SK-N-SH (cell line): Measurements from ENCODE around the gene TPP2.

ENCODE experiments used
- ELF1 ChIP-seq: IDR thresholded peaks from 2 replicates; pipeline ENCODE4 v1.4.0; 2012
- EZH2phosphoT487 ChIP-seq: fragments of 200-600 bp; sonication (generic); IDR thresholded peaks from 2 replicates; pipeline ENCODE4 v1.6.1; 2017; ENCODE audit warnings: low read depth, mixed run types, mild to moderate bottlenecking, antibody characterized with exemption, moderate library complexity, borderline replicate concordance
- NFIC ChIP-seq: IDR thresholded peaks from 2 replicates; pipeline ENCODE4 v1.4.0; 2012; ENCODE audit warnings: borderline replicate concordance
- NRF1 ChIP-seq: IDR thresholded peaks from 2 replicates; pipeline ENCODE4 v1.6.1; 2012; ENCODE audit warnings: low read depth, mild to moderate bottlenecking, low read length
- RAD21 ChIP-seq: IDR thresholded peaks from 2 replicates; pipeline ENCODE4 v1.6.1; 2012; ENCODE audit warnings: mild to moderate bottlenecking, low read length
- RCOR1 ChIP-seq: fragments of 150-350 bp; IDR thresholded peaks from 2 replicates; pipeline ENCODE4 v1.6.1; 2017; ENCODE audit warnings: antibody characterized with exemption, low read length
- REST ChIP-seq: IDR thresholded peaks from 2 replicates; pipeline ENCODE4 v1.6.1; 2012; ENCODE audit warnings: mild to moderate bottlenecking, low read depth, low read length, moderate library complexity
- TAF1 ChIP-seq: IDR thresholded peaks from 2 replicates; pipeline ENCODE4 v1.6.1; 2012; ENCODE audit warnings: low read depth, mild to moderate bottlenecking, low read length, moderate library complexity, borderline replicate concordance
- YY1 ChIP-seq: IDR thresholded peaks from 2 replicates; pipeline ENCODE4 v1.4.0; 2012; ENCODE audit warnings: low read depth, mild to moderate bottlenecking
- TF ChIP-seq, protein P1 (sequence below): IDR thresholded peaks from 2 replicates; pipeline ENCODE4 v1.4.0; 2012; ENCODE audit warnings: low read depth
- TF ChIP-seq, protein P2 (sequence below): fragments of 200-600 bp; sonication (generic); IDR thresholded peaks from 2 replicates; pipeline ENCODE4 v1.6.1; 2017; ENCODE audit warnings: antibody characterized with exemption, mild to moderate bottlenecking, moderate library complexity

- TF ChIP-seq ELF1 (no peak), TAF1 (no peak), REST (no peak), RCOR1 (no peak), NFIC (no peak), NRF1 (no peak), EZH2phosphoT487 (no peak), RAD21 (no peak), YY1 (no peak)
- TF ChIP-seq, protein P1, sequence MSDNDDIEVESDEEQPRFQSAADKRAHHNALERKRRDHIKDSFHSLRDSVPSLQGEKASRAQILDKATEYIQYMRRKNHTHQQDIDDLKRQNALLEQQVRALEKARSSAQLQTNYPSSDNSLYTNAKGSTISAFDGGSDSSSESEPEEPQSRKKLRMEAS: no peak
- TF ChIP-seq, protein P2, sequence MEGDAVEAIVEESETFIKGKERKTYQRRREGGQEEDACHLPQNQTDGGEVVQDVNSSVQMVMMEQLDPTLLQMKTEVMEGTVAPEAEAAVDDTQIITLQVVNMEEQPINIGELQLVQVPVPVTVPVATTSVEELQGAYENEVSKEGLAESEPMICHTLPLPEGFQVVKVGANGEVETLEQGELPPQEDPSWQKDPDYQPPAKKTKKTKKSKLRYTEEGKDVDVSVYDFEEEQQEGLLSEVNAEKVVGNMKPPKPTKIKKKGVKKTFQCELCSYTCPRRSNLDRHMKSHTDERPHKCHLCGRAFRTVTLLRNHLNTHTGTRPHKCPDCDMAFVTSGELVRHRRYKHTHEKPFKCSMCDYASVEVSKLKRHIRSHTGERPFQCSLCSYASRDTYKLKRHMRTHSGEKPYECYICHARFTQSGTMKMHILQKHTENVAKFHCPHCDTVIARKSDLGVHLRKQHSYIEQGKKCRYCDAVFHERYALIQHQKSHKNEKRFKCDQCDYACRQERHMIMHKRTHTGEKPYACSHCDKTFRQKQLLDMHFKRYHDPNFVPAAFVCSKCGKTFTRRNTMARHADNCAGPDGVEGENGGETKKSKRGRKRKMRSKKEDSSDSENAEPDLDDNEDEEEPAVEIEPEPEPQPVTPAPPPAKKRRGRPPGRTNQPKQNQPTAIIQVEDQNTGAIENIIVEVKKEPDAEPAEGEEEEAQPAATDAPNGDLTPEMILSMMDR: no peak
Measured at GRCh38 chr13:102626928-102627327, 30.1 kb downstream of the TPP2 start.
